K562 (cell line): Measurements from ENCODE around the gene KMT2E. TPM values are rescaled to one million over a fixed set of nuclear protein-coding genes. Genes with fewer than 3 reads are reported as not detected.

ENCODE experiments used
- SMC3 ChIP-seq: conservative IDR thresholded peaks from 2 replicates; pipeline ENCODE4 v1.6.1; 2011; ENCODE audit warnings: low read depth, low read length, improper control_type of control experiment; ENCODE audit not compliant: insufficient read depth
- ZNF75A ChIP-seq: fragments of 450-650 bp; formaldehyde crosslinking; IDR thresholded peaks from 2 replicates; pipeline ENCODE4 v1.4.0; 2020; ENCODE audit warnings: mild to moderate bottlenecking
- ZSCAN32 ChIP-seq: fragments of 450-650 bp; formaldehyde crosslinking; IDR thresholded peaks from 2 replicates; pipeline ENCODE4 v1.4.0; 2020; ENCODE audit warnings: mild to moderate bottlenecking, moderate library complexity
- polyA plus RNA-seq, 8 experiments: library from polyadenylated mRNA; depleted of rRNA in 4 of 8; stranded (reverse) in 5 of 8; unstranded in 3 of 8; fragments of >200 nt; fragmentation: Nextera tagmentation in 2 of 8; fragmentation: Illumina TruSeq in 1 of 8; extraction: Ambion mirVana in 2 of 8; extraction: Trizol in 1 of 8; gene quantifications; 2 replicates each; pipeline versions ENCODE4 v1.2.1 to v1.2.3, GENCODE V29; 2011 to 2014; ENCODE audit warnings: inconsistent platforms in 1 of 8, missing spikeins in 1 of 8
- total RNA-seq, 7 experiments: library from RNA; depleted of rRNA in 6 of 7; stranded (reverse); fragments of >200 nt in 6 of 7; fragmentation: Illumina TruSeq in 2 of 7; extraction: Trizol in 2 of 7; gene quantifications; 2 replicates each; pipeline versions ENCODE4 v1.2.1 to v1.2.3, GENCODE V29; 2011 to 2021; ENCODE audit warnings: low replicate concordance in 1 of 7
- TF ChIP-seq, protein P1 (sequence below), 2 experiments: fragments of 450-650 bp; formaldehyde crosslinking in 1 of 2; IDR thresholded peaks; 2 replicates each; pipeline versions ENCODE4 v1.4.0 to v1.6.1; 2014 to 2020; ENCODE audit warnings: mild to moderate bottlenecking in 2 of 2, borderline replicate concordance in 1 of 2, low read depth in 1 of 2

The KMT2E gene
- total and polyA plus RNA-seq, 9 of the 15 experiments (the other 6 are each of a cell fraction or from before 2014, with no cell fraction given) = 8.9 to 55.3 (median 38.1) TPM

DNA sequence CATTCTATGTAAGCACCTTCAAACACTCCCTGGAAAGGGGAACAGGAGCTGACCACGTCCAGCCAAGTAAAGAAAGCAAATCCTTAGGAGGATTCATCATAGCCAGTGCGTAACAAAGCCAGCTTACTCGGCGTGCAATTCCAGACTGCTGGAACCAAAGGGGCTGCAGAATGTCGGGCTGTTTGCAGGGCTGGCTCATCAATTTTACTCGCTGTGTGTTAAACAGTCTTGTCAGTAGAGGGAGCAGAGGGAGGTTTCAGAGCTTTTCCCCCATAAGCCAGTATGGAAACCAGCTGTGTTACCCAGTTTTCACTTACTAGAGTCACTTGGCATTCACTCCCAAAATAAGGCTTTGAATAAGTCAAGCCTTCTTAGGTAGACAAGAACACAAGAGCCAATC, 127.1 kb downstream of the KMT2E start (continued):
- TF ChIP-seq, protein P1, sequence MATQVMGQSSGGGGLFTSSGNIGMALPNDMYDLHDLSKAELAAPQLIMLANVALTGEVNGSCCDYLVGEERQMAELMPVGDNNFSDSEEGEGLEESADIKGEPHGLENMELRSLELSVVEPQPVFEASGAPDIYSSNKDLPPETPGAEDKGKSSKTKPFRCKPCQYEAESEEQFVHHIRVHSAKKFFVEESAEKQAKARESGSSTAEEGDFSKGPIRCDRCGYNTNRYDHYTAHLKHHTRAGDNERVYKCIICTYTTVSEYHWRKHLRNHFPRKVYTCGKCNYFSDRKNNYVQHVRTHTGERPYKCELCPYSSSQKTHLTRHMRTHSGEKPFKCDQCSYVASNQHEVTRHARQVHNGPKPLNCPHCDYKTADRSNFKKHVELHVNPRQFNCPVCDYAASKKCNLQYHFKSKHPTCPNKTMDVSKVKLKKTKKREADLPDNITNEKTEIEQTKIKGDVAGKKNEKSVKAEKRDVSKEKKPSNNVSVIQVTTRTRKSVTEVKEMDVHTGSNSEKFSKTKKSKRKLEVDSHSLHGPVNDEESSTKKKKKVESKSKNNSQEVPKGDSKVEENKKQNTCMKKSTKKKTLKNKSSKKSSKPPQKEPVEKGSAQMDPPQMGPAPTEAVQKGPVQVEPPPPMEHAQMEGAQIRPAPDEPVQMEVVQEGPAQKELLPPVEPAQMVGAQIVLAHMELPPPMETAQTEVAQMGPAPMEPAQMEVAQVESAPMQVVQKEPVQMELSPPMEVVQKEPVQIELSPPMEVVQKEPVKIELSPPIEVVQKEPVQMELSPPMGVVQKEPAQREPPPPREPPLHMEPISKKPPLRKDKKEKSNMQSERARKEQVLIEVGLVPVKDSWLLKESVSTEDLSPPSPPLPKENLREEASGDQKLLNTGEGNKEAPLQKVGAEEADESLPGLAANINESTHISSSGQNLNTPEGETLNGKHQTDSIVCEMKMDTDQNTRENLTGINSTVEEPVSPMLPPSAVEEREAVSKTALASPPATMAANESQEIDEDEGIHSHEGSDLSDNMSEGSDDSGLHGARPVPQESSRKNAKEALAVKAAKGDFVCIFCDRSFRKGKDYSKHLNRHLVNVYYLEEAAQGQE (IDR thresholded peaks at IDR 0.05; ENCODE audit: borderline replicate concordance) = peak; percentile 15; the same call in 1 of the 2 replicates
- TF ChIP-seq, protein P1 (CRISPR knock-in tag; IDR thresholded peaks at IDR 0.05; ENCODE audit: low read depth) = no peak
- TF ChIP-seq SMC3 (peak; percentile 60), ZSCAN32 (CRISPR knock-in tag) (no peak), ZNF75A (CRISPR knock-in tag) (no peak)
